Neutrophil (primary cell): ENCODE data around the gene CACNA1E.

Experiments
- H3K27ac ChIP-seq: fragments of 200-600 bp; sonication (generic); 2 replicates; pipeline ENCODE4 v1.5.1; 2016; ENCODE audit warnings: mild to moderate bottlenecking, moderate library complexity
- H3K27me3 ChIP-seq: fragments of 200-600 bp; sonication (generic); 2 replicates; pipeline ENCODE4 v1.6.0; 2016; ENCODE audit warnings: mild to moderate bottlenecking
- H3K36me3 ChIP-seq: fragments of 200-600 bp; sonication (generic); 2 replicates; pipeline ENCODE4 v1.5.1; 2017
- H3K4me1 ChIP-seq, 2 experiments: fragments of 200-600 bp in 1 of 2; sonication (generic) in 1 of 2; 1 replicate in 1 of 2; 2 replicates in 1 of 2; pipeline versions ENCODE4 v1.5.1 to v1.6.1; 2013 to 2016; ENCODE audit warnings: low read depth in 1 of 2, low read length in 1 of 2, mild to moderate bottlenecking in 1 of 2, moderate library complexity in 1 of 2; ENCODE audit not compliant: control insufficient read depth in 1 of 2, insufficient read depth in 1 of 2
- H3K4me3 ChIP-seq, 2 experiments: fragments of 200-600 bp in 1 of 2; sonication (generic) in 1 of 2; 1 replicate in 1 of 2; 2 replicates in 1 of 2; pipeline ENCODE4 v1.5.1; 2013 to 2016; ENCODE audit warnings: low read depth in 1 of 2, low read length in 1 of 2, mild to moderate bottlenecking in 1 of 2, moderate library complexity in 1 of 2
- H3K9me3 ChIP-seq: fragments of 200-600 bp; sonication (generic); 2 replicates; pipeline ENCODE4 v1.5.1; 2016
- CTCF ChIP-seq: fragments of 200-600 bp; sonication (generic); IDR thresholded peaks from 2 replicates; pipeline ENCODE4 v1.5.1; 2016; ENCODE audit warnings: antibody characterized with exemption

Gene CACNA1E

GRCh38 chr1:181504399-181504842 lies 21.1 kb downstream of the CACNA1E start:
- Histone ChIP-seq H3K4me3 (peak overlapping the region; percentile 59 to 69), H3K36me3 (no peaks in the 10 kb centered on the region), H3K9me3 (no peaks in the 10 kb centered on the region), H3K27me3 (no peaks in the 10 kb centered on the region), H3K4me1 (peaks cover 59 to 67% of the 10 kb centered on the region in 2 experiments), H3K27ac (peak overlapping the region; percentile 93)
- TF ChIP-seq CTCF = no peak

- Histone ChIP-seq H3K27me3 (no peaks in the 10 kb centered on the region), H3K36me3 (no peaks in the 10 kb centered on the region), H3K4me1 (peaks cover 56 to 62% of the 10 kb centered on the region in 2 experiments), H3K4me3 (peak overlapping the region; percentile 59 to 69), H3K9me3 (no peaks in the 10 kb centered on the region), H3K27ac (peak overlapping the region; percentile 93)
- TF ChIP-seq CTCF = no peak
Measured at GRCh38 chr1:181506563-181507353, 23.4 kb downstream of the CACNA1E start.

GRCh38 chr1:181508486-181509165 lies 25.3 kb downstream of the CACNA1E start:
- no peaks in the 10 kb centered on the region for H3K36me3 ChIP-seq
- no peaks in the 10 kb centered on the region for H3K27me3 ChIP-seq
- peaks cover 37 to 43% of the 10 kb centered on the region in 2 experiments for H3K4me1 ChIP-seq
- no peaks in the 10 kb centered on the region for H3K9me3 ChIP-seq
- no peak overlapping the region for H3K27ac ChIP-seq
- no peak for TF ChIP-seq CTCF
- H3K4me3 ChIP-seq = no peak overlapping the region

GRCh38 chr1:181513786-181514297 lies 30.5 kb downstream of the CACNA1E start:
- TF ChIP-seq CTCF = no peak
- Histone ChIP-seq H3K36me3 (no peaks in the 10 kb centered on the region), H3K27ac (no peak overlapping the region), H3K9me3 (no peaks in the 10 kb centered on the region), H3K4me3 (no peak overlapping the region), H3K4me1 (peaks cover 20 to 22% of the 10 kb centered on the region in 2 experiments), H3K27me3 (no peaks in the 10 kb centered on the region)

GRCh38 chr1:181514298-181515290 lies 31.3 kb downstream of the CACNA1E start:
- Histone ChIP-seq H3K27ac (peak overlapping the region; percentile 57), H3K36me3 (no peaks in the 10 kb centered on the region), H3K27me3 (no peaks in the 10 kb centered on the region), H3K4me1 (peaks cover 20 to 22% of the 10 kb centered on the region in 2 experiments), H3K9me3 (no peaks in the 10 kb centered on the region), H3K4me3 (no peak overlapping the region)
- TF ChIP-seq CTCF = no peak
